GM12878 (cell line): ENCODE measurements around the gene PRKCB. TPM values are rescaled to one million over a fixed set of nuclear protein-coding genes. Genes with fewer than 3 reads are reported as not detected.

Source experiments
- BHLHE40 ChIP-seq, 2 experiments: fragments of 450-650 bp in 1 of 2; IDR thresholded peaks; 2 replicates each; pipeline ENCODE4 v1.6.1; 2011 to 2017; ENCODE audit warnings: low read depth in 2 of 2, borderline replicate concordance in 1 of 2, improper control_type of control experiment in 1 of 2, low read length in 1 of 2, mild to moderate bottlenecking in 1 of 2
- EP300 ChIP-seq, 2 experiments: fragments of 150-350 bp in 1 of 2; IDR thresholded peaks; 2 replicates each; pipeline ENCODE4 v1.6.1; 2011 to 2012; ENCODE audit warnings: low read depth in 2 of 2, low read length in 2 of 2, borderline replicate concordance in 1 of 2, improper control_type of control experiment in 1 of 2, inconsistent platforms in 1 of 2; ENCODE audit not compliant: control insufficient read depth in 1 of 2
- EZH2 ChIP-seq: IDR thresholded peaks from 2 replicates; pipeline ENCODE4 v1.6.1; 2012; ENCODE audit warnings: low read depth, mild to moderate bottlenecking, control low read depth, inconsistent platforms, low read length, borderline replicate concordance; ENCODE audit not compliant: control insufficient read depth
- GABPA ChIP-seq: IDR thresholded peaks from 2 replicates; pipeline ENCODE4 v1.6.1; 2014; ENCODE audit warnings: antibody characterized with exemption, low read depth, mild to moderate bottlenecking, inconsistent platforms
- MEF2A ChIP-seq: IDR thresholded peaks from 2 replicates; pipeline ENCODE4 v1.6.1; 2011; ENCODE audit warnings: low read depth, mild to moderate bottlenecking, low read length, moderate library complexity; ENCODE audit not compliant: insufficient read depth
- MLLT1 ChIP-seq: fragments of 450-650 bp; IDR thresholded peaks from 2 replicates; pipeline ENCODE4 v1.6.1; 2016; ENCODE audit warnings: mild to moderate bottlenecking
- MYB ChIP-seq: fragments of 150-350 bp; IDR thresholded peaks from 2 replicates; pipeline ENCODE4 v1.6.1; 2014; ENCODE audit warnings: mild to moderate bottlenecking, low read depth, low read length, borderline replicate concordance
- MYC ChIP-seq: IDR thresholded peaks from 2 replicates; pipeline ENCODE4 v1.6.1; 2011; ENCODE audit warnings: mild to moderate bottlenecking, low read length, moderate library complexity, inconsistent platforms; ENCODE audit not compliant: insufficient read depth, insufficient replicate concordance, insufficient read length, severe bottlenecking
- NFIC ChIP-seq: IDR thresholded peaks from 2 replicates; pipeline ENCODE4 v1.6.1; 2012; ENCODE audit warnings: low read depth, mild to moderate bottlenecking, inconsistent platforms, low read length, moderate library complexity
- PAX5 ChIP-seq: IDR thresholded peaks from 2 replicates; pipeline ENCODE4 v1.6.1; 2011; ENCODE audit warnings: low read depth, low read length, borderline replicate concordance
- RAD21 ChIP-seq: IDR thresholded peaks from 2 replicates; pipeline ENCODE4 v1.6.1; 2011; ENCODE audit warnings: mild to moderate bottlenecking, low read depth, low read length, moderate library complexity; ENCODE audit not compliant: insufficient read depth
- SMAD1 ChIP-seq: fragments of 450-650 bp; IDR thresholded peaks from 2 replicates; pipeline ENCODE4 v1.6.1; 2018; ENCODE audit warnings: mild to moderate bottlenecking, low read depth; ENCODE audit not compliant: partially characterized antibody
- STAT1 ChIP-seq: fragments of 450-650 bp; conservative IDR thresholded peaks from 2 replicates; pipeline ENCODE4 v1.6.1; 2014; ENCODE audit warnings: antibody characterized with exemption, mild to moderate bottlenecking
- ZNF207 ChIP-seq: fragments of 450-650 bp; IDR thresholded peaks from 2 replicates; pipeline ENCODE4 v1.6.1; 2014; ENCODE audit warnings: antibody characterized with exemption, mild to moderate bottlenecking, borderline replicate concordance
- ZNF217 ChIP-seq: fragments of 450-650 bp; IDR thresholded peaks from 2 replicates; pipeline ENCODE4 v1.6.1; 2017; ENCODE audit warnings: antibody characterized with exemption, mild to moderate bottlenecking
- polyA plus RNA-seq, 11 experiments: library from polyadenylated mRNA; depleted of rRNA in 4 of 11; unstranded in 6 of 11; stranded (reverse) in 5 of 11; fragments of >200 nt; fragmentation: Nextera tagmentation in 4 of 11; fragmentation: Illumina TruSeq in 1 of 11; extraction: Ambion mirVana in 4 of 11; extraction: Trizol in 1 of 11; gene quantifications; 1 replicate in 1 of 11; 2 replicates in 10 of 11; pipeline versions ENCODE4 v1.2.1 to v1.2.3, GENCODE V29; 2011 to 2016; ENCODE audit warnings: inconsistent platforms in 2 of 11, missing spikeins in 2 of 11, low read depth in 1 of 11
- total RNA-seq, 4 experiments: library from RNA; depleted of rRNA in 3 of 4; stranded (reverse); fragments of >200 nt in 3 of 4; fragmentation: Illumina TruSeq in 1 of 4; extraction: Trizol in 1 of 4; gene quantifications; 2 replicates each; pipeline versions ENCODE4 v1.2.1 to v1.2.3, GENCODE V29; 2013 to 2021
- TF ChIP-seq, protein P1 (sequence below): fragments of 450-650 bp; IDR thresholded peaks from 2 replicates; pipeline ENCODE4 v1.6.1; 2017; ENCODE audit warnings: mild to moderate bottlenecking, moderate library complexity
- TF ChIP-seq, protein P2 (sequence below): fragments of 450-650 bp; IDR thresholded peaks from 2 replicates; pipeline ENCODE4 v1.6.1; 2017; ENCODE audit warnings: mild to moderate bottlenecking, moderate library complexity
- TF ChIP-seq, protein P3 (sequence below): fragments of 450-650 bp; IDR thresholded peaks from 2 replicates; pipeline ENCODE4 v1.6.1; 2017; ENCODE audit warnings: mild to moderate bottlenecking

Gene PRKCB
- total and polyA plus RNA-seq, 10 of the 15 experiments (the other 5 are each of a cell fraction or from before 2014, with no cell fraction given), result 21.4 to 158 (median 97.3) TPM

DNA sequence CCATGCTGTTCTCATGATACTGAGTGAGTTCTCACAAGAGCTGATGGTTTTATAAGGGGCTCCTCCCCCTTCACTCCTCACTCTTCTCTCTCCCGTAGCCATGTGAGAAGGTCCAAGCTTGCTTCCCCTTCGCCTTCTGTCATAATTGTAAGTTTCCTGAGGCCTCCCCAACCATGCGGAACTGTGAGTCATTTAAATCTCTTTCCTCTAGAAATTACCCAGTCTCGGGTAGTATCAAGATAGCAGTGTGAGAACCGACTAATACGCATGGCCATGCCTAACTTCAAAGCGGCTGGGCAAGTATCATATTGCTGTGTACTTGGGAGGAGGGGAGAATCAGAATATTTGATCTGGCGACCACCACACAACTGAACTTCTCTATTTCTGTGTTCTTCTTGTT, 88.3 kb downstream of the PRKCB start (continued):
- TF ChIP-seq, protein P1, sequence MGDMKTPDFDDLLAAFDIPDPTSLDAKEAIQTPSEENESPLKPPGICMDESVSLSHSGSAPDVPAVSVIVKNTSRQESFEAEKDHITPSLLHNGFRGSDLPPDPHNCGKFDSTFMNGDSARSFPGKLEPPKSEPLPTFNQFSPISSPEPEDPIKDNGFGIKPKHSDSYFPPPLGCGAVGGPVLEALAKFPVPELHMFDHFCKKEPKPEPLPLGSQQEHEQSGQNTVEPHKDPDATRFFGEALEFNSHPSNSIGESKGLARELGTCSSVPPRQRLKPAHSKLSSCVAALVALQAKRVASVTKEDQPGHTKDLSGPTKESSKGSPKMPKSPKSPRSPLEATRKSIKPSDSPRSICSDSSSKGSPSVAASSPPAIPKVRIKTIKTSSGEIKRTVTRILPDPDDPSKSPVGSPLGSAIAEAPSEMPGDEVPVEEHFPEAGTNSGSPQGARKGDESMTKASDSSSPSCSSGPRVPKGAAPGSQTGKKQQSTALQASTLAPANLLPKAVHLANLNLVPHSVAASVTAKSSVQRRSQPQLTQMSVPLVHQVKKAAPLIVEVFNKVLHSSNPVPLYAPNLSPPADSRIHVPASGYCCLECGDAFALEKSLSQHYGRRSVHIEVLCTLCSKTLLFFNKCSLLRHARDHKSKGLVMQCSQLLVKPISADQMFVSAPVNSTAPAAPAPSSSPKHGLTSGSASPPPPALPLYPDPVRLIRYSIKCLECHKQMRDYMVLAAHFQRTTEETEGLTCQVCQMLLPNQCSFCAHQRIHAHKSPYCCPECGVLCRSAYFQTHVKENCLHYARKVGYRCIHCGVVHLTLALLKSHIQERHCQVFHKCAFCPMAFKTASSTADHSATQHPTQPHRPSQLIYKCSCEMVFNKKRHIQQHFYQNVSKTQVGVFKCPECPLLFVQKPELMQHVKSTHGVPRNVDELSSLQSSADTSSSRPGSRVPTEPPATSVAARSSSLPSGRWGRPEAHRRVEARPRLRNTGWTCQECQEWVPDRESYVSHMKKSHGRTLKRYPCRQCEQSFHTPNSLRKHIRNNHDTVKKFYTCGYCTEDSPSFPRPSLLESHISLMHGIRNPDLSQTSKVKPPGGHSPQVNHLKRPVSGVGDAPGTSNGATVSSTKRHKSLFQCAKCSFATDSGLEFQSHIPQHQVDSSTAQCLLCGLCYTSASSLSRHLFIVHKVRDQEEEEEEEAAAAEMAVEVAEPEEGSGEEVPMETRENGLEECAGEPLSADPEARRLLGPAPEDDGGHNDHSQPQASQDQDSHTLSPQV, result no peak
- TF ChIP-seq SMAD1 (no peak), STAT1 (no peak), MYB (no peak), MEF2A (0 out of 2 replicates have a peak, but pooled peaks have one; percentile 25), NFIC (peak; percentile 58), GABPA (no peak), ZNF207 (no peak), BHLHE40 (IDR thresholded peaks at IDR 0.05; ENCODE audit: borderline replicate concordance in 1 of 2, low read depth in 2 of 2, low read length in 1 of 2) (no peak), PAX5 (peak; percentile 24; the same call in 1 of the 2 replicates), MLLT1 (no peak), RAD21 (no peak), EP300 (IDR thresholded peaks at IDR 0.05; ENCODE audit: borderline replicate concordance in 1 of 2, control insufficient read depth in 1 of 2, low read depth in 2 of 2, low read length in 2 of 2) (peak in 1 of 2 experiments; percentile 18; a peak in 1 of 4 replicates), EZH2 (no peak), ZNF217 (no peak), MYC (no peak)
- TF ChIP-seq, protein P2, sequence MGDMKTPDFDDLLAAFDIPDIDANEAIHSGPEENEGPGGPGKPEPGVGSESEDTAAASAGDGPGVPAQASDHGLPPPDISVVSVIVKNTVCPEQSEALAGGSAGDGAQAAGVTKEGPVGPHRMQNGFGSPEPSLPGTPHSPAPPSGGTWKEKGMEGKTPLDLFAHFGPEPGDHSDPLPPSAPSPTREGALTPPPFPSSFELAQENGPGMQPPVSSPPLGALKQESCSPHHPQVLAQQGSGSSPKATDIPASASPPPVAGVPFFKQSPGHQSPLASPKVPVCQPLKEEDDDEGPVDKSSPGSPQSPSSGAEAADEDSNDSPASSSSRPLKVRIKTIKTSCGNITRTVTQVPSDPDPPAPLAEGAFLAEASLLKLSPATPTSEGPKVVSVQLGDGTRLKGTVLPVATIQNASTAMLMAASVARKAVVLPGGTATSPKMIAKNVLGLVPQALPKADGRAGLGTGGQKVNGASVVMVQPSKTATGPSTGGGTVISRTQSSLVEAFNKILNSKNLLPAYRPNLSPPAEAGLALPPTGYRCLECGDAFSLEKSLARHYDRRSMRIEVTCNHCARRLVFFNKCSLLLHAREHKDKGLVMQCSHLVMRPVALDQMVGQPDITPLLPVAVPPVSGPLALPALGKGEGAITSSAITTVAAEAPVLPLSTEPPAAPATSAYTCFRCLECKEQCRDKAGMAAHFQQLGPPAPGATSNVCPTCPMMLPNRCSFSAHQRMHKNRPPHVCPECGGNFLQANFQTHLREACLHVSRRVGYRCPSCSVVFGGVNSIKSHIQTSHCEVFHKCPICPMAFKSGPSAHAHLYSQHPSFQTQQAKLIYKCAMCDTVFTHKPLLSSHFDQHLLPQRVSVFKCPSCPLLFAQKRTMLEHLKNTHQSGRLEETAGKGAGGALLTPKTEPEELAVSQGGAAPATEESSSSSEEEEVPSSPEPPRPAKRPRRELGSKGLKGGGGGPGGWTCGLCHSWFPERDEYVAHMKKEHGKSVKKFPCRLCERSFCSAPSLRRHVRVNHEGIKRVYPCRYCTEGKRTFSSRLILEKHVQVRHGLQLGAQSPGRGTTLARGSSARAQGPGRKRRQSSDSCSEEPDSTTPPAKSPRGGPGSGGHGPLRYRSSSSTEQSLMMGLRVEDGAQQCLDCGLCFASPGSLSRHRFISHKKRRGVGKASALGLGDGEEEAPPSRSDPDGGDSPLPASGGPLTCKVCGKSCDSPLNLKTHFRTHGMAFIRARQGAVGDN, result no peak
- TF ChIP-seq, protein P3, sequence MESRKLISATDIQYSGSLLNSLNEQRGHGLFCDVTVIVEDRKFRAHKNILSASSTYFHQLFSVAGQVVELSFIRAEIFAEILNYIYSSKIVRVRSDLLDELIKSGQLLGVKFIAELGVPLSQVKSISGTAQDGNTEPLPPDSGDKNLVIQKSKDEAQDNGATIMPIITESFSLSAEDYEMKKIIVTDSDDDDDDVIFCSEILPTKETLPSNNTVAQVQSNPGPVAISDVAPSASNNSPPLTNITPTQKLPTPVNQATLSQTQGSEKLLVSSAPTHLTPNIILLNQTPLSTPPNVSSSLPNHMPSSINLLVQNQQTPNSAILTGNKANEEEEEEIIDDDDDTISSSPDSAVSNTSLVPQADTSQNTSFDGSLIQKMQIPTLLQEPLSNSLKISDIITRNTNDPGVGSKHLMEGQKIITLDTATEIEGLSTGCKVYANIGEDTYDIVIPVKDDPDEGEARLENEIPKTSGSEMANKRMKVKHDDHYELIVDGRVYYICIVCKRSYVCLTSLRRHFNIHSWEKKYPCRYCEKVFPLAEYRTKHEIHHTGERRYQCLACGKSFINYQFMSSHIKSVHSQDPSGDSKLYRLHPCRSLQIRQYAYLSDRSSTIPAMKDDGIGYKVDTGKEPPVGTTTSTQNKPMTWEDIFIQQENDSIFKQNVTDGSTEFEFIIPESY, result no peak
